Fibroblast of the aortic adventitia (primary cell): ENCODE data around the gene RAB8B. TPM values are rescaled to one million over a fixed set of nuclear protein-coding genes. Genes with fewer than 3 reads are reported as not detected.

ENCODE experiments used
- DNase-seq: peaks from one replicate; pipeline ENCODE4 v3.0.0-alpha.2; 2010; ENCODE audit warnings: low read depth
- H3K4me3 ChIP-seq: 2 replicates; pipeline ENCODE4 v1.5.1; 2011; ENCODE audit warnings: low read depth, mild to moderate bottlenecking, control low read depth, low read length, moderate library complexity
- CTCF ChIP-seq: IDR thresholded peaks from 2 replicates; pipeline ENCODE4 v1.5.1; 2011; ENCODE audit warnings: mild to moderate bottlenecking, low read length, control low read depth, inconsistent platforms; ENCODE audit not compliant: insufficient read depth
- total RNA-seq: library from RNA; depleted of rRNA; stranded (reverse); fragments of >200 nt; gene quantifications from 2 replicates; pipeline ENCODE4 v1.2.3, GENCODE V29; 2012; ENCODE audit warnings: low replicate concordance

The RAB8B gene
- total RNA-seq, 1 donor: 84.1 TPM

GRCh38 chr15:63296195-63296594 is 106.8 kb downstream of the RAB8B start:
- DNase-seq: no peak
- H3K4me3 ChIP-seq: no peak overlapping the region
- no peak for TF ChIP-seq CTCF

- no peak for TF ChIP-seq CTCF
- H3K4me3 ChIP-seq: no peak overlapping the region
- no peak for DNase-seq
These were observed 110.7 kb downstream of the RAB8B start for GRCh38 chr15:63299943-63300575.

- H3K4me3 ChIP-seq: no peak overlapping the region
- TF ChIP-seq CTCF: no peak
- DNase-seq: no peak
These were observed 111.7 kb downstream of the RAB8B start for GRCh38 chr15:63301088-63301487.

- no peak overlapping the region for H3K4me3 ChIP-seq
- no peak for DNase-seq
- TF ChIP-seq CTCF: no peak
These were observed 115.9 kb downstream of the RAB8B start for GRCh38 chr15:63305260-63305659.

GRCh38 chr15:63306492-63307073 is 117.2 kb downstream of the RAB8B start:
- H3K4me3 ChIP-seq: no peak overlapping the region
- DNase-seq: no peak
- no peak for TF ChIP-seq CTCF

GRCh38 chr15:63308491-63308890 is 119.1 kb downstream of the RAB8B start:
- TF ChIP-seq CTCF: no peak
- H3K4me3 ChIP-seq: no peak overlapping the region
- no peak for DNase-seq

GRCh38 chr15:63308947-63309346 is 119.5 kb downstream of the RAB8B start:
- DNase-seq: no peak
- TF ChIP-seq CTCF: no peak
- no peak overlapping the region for H3K4me3 ChIP-seq
